HG02852 (cell line): ENCODE data around the gene FAM89B.

ENCODE experiments used
- ATAC-seq: cut with Tn5 transposase; IDR thresholded peaks from one replicate; pipeline ENCODE4 v1.9.1; 2021; ENCODE audit warnings: mild to moderate bottlenecking, moderate library complexity; ENCODE audit not compliant: unreplicated experiment

FAM89B gene

DNA sequence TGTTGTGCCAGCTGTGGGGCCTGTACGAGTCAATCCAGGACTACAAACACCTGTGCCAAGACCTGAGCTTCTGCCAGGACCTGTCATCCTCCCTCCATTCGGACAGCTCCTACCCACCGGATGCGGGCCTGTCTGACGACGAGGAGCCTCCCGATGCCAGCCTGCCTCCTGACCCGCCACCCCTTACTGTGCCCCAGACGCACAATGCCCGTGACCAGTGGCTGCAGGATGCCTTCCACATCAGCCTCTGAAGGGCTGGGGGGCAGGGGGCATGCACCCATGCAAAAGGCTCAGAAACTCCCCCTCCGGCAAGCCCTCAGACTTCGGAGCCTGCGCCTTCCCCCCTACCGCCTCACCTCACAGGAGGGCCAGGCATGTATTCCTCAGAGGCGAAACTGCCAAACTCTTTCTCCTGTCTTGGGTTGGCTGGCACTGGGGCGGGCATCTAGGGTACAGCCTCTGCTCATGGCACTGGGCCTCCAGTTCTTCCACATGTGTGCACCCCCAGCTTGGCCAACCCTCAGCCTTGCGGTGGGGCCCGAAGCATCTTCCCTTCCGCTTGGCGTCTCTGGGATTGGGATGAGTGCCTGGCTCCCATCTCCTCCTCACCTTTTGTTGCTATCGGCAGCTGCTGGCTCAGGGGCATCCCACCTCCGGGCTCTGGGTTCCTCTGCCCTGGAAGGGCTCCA, 1.2 kb downstream of the FAM89B start:
- ATAC-seq, result no peak

DNA sequence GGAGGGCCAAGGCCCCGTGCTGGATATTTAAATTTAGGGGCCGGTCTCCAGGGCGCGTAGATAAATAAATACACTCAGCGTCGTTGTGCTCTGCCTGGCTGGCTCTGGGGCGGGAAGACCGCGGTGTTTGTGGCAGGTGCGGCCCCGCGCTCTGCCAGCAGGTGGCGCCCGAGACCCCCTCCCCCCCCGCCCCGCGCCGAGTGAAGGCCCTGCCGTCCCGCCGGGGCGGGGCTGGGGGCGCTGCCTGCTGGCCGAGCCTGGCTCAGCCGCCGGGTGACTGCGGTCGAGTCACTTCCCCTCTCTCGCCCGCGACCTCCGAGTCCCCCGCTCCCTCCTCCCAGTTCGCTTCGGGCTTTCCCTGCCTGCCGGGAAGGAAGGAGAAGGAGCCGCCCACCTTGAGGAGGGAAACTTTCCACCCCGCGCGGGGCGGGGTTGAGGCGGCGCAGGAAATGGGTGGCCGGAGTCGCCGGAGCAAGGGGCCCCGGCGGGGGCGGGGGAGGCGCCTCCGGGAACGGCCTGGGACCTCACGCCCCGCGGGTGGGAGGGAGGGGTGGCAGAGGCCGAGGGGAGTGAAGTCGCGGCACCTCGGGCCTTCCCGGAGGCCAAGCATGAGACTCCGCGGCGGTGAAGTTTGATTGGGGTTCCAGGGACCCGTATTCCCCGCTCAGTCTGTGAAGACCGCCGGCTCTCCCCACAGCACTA, 1.9 kb downstream of the FAM89B start:
- peak; percentile 23 for ATAC-seq

DNA sequence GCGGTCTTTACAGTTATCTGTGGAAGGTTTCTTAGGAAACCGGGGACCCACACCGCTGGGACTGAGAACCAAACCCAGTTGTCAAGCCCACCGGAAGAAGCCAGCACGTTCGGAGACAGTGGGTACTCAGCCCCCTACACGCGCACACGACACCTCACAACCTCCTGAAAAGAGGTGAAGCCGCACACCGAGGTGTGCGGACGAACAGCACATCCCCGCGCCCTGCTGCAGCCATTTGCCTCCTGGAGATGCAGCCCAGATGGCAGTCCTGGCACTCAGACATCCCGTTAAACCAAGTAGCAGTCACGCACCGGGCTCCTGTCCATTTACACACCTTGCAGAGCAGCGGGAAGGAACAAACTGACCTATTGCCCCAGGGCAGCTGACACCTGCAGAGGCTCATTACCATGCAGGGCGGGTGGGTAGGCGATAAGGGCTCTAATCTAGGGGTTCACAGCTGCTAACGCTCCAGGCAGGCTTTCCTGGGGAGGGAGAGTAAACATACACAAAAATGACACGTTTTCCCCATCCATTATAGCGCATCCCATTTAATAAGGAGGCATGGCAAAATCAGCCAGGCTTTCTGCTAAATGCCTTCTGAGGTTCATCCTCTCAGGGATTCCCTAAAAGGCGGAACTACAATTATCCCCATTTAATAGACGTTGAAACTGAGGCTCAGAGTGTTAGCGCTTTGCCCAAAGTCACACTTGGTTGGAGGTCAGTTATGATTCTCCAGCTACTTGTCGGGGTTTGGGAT, 2.7 kb downstream of the FAM89B start:
- no peak for ATAC-seq

DNA sequence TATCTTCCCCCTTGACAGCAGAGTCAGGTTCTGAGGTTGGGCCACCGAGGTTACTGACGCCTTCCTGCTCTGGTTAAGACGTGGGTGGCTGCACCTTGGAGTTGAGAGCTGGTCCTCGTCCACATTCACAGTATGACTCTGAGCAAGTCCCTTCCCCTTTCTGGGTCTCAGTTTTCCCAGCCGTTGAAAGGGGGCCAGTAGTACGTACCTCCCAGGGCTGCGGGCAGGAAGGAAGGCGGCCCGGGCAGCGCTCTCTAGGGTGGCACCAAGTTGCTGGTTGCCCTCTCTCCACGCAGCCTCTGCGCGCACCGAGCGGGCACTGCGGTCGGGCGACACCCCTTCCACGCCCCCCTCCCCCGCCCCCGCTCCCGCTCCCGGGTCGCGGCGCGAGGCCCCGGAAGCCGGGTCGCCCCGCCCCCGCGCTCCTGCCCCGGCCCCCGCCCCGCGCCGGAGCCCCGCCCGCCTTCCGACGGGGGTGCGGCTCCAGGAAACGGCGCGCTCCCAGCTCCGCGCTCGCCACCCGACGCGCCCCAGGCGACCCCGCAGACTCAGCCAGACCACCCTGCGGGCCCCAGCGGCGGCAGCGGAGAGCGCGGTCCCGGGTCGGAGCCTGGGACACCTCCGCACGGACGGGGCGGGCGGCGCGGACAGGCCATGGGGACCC, 3.4 kb downstream of the FAM89B start, which contains the start of gene EHBP1L1:
EHBP1L1 (plus strand) TSS at position 486 of the 664 bp plus-strand sequence. CDS start 250 bp downstream, outside the sequence.
- ATAC-seq, result peak; percentile 27

DNA sequence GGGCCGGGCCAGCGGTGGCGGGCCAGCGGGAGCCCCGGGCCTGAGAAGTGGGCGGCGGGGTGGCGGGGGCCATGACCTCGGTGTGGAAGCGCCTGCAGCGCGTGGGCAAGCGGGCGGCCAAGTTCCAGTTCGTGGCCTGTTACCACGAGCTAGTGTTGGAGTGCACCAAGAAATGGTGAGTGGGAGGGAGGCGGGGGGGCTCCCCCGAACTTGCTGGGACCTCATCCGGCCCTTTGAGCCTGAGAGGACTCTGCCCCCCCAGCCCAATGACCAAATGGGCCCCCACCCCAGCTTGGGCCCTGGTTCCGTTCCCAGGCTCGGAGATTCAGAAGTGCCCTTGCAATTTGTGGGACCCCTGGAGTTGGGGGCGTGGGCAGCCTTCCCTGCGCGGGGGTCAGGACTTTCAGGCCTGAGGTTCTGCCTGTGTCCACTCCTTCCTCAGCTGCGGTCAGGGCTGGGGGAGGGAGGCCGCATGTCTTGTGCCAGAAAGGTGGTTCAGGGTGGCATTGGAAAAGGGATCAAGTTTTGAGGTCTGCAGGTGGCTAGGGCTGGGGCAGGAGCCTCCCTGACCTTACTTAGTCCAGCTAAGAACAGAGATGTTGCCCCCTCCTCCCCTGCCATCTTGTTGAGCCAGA, 4.0 kb downstream of the FAM89B start:
- no peak for ATAC-seq

DNA sequence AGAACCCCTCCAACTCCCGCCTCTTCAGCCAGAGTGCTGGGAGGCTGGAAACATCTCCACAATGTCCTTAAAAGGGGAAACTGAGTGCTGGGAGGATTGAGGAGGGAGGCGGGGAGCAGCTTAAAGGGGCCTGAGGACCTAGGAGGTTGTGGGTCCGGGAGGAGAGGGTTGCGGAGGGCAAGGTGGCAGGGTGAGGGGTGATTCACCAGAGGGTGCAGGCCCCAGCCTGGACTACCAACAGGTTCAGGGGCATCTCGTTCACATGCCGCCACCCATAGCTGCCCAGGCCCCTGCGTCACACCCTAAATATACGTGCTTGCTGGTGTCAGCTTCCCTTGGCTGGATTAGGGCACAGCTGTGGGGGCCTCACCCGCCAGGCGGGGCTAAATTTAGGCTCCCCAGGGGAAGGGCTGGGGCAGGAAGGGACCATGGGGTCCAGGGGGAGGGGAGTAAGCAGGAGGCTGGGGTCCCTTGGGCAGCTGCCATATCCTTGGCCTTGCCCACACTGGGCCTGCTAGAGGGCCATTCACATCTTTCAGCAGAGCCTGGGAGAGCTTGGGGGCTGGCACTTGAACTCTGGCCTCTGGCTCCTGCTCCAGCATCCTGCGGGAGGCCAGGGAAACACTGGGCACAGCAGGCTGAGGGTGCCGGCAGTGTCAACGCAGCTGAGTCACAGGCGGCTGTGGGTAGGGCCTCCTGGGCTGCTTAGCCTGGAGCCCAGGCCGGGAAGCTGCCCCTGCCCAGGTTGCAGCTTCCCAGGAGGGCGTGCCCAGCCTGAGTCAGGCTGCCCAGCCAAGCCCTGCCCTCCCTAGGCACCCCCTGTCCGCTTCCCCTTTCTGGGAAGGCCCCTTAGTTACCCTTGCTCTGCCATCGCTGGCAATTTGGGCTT, 4.8 kb downstream of the FAM89B start:
- ATAC-seq, result no peak

DNA sequence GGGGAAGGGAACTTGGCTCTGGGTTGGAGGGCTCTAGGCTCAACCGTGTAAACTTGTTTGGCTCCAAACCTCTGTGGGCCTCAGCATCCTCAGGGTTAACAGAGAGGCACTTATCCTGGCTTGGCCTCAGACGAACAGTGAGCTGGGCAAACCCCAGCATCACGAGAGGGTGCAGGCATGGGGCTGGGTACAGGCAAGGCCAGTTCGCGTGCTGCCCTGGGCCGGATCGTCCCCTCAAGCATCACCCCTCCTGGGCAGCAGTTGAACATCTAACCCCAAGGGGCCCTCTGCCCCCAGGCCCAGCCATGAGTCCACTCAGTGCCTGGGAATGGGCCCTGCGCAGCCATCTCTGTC, 5.4 kb downstream of the FAM89B start:
- no peak for ATAC-seq

DNA sequence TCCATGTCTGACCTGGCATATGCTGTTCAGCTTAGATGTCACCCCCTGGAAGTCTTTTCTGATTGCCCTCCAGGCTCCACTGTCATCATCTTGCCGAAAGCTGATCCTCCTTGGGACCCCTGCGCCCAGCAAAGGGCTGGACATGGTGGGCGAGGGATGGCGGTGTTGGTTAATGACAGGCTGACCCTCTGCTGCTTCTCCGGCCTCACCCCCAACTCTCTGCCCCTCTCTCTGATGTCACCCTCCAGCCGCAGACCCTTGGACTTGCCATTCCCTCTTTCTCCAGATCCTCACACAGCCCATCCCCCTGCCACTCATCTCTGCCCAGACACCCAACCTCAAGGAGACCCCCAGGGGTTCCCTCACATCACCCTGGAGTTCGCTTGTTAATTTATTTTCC, 5.8 kb downstream of the FAM89B start:
- no peak for ATAC-seq

DNA sequence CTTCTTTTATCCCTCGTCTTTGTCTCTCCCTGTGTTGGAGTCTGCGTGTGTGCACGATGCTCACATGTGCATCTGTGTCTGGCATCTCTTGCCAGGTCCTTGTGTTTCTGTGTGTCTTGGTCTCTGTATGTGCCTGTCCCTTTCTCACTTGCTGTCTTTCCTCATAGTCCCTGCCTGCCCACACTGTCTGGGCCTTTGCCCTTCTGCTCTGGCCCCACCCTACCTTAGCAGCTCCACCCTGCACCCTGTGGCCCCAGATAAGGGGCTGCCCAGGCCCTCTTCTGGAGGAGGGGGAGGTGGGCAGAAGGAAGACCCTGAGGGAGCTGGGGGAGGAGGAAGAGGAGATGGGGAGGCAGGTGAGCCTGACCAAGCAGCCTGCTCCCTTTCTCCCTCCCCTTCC, 6.3 kb downstream of the FAM89B start:
- no peak for ATAC-seq

DNA sequence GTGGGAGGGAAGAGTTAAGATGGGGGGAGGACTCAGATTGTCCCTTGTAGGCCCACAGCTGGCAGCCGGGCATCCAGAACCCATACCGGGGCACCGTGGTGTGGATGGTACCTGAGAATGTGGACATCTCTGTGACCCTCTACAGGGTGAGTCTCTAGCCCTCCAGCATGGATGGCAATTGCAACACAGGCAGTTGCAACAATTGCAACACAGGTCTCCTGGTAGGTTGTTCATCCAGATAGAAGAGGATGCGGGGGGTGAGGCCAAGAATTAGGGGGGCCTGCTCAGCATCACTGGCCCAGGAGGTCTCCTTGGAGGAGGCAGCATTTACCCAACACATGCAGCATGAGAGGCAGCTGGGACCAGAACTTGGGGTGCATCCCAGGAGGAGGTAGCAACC, 7.0 kb downstream of the FAM89B start:
- no peak for ATAC-seq

DNA sequence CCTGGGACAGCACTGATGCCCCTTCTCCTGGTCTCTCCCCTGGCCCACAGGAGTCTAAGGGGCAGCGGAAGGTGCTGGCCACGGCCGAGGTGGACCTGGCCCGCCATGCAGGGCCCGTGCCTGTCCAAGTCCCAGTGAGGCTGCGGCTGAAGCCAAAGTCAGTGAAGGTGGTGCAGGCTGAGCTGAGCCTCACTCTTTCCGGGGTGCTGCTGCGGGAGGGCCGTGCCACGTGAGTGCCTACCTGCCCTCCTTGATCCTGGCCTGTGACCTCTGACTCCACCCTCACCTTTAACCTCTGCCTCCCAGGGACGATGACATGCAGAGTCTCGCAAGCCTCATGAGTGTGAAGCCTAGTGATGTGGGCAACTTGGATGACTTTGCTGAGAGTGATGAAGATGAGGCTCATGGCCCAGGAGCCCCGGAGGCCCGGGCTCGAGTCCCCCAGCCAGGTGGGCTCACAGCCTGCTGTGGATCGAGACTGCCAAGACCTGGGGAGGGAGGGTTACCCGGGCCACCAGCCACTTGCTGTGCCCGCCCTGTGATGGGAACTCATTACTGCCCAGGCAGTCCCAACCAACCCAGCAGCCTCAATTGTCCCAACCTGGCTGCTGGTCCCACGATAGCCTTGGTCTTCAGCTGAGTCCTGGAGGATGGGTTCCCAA, 7.8 kb downstream of the FAM89B start:
- ATAC-seq, result no peak

DNA sequence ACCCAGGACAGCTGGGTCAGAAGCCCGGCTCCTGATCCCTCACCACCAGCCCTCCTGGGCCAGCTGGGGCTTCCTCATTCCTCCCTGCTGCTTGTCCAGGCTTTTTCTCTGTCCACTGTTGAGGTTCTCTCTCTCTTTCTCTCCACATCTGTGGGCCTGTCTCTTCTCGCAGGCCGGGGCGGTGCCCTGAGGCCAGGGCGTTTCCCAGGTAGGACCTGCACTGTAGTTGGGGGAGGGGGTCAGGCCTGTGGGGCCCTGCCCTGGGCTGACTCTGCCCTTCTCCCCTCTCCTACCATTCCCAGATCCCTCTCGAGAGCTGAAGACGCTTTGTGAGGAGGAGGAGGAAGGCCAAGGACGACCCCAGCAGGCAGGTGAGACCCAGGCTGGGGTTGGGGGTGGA, 8.4 kb downstream of the FAM89B start:
- no peak for ATAC-seq

DNA sequence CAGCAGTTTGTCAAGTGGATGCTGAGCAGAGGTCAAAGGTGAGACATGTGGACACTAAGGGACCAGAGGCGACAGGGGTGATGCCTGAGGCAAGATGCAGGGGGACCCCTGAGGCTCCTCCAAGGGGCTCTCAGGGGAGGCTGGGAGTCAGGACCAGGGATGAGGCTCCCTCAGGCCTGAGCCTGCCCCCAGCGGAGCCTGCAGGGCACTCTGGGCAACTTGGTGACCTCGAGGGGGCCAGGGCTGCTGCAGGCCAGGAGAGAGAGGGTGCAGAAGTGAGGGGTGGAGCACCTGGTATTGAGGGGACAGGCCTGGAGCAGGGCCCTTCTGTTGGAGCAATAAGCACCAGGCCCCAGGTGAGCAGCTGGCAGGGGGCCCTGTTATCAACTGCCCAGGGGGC, 9.6 kb downstream of the FAM89B start:
- ATAC-seq, result no peak

DNA sequence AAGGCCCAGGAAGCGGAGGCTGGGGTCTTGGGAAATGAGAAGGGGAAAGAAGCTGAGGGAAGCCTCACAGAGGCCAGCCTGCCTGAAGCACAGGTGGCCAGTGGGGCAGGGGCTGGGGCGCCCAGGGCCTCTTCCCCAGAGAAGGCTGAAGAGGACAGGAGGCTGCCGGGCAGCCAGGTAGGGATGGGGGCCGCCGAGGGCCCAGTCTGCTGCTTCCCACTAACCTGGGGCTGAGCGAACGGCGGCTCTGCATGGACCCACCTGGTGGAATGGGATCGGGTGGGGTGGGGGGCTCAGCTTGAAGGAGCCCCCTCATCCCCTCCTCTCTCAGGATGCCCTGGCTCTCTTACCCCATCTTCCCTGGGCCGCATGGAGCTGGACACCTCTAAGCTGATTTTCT, 11.3 kb downstream of the FAM89B start:
- ATAC-seq, result no peak

DNA sequence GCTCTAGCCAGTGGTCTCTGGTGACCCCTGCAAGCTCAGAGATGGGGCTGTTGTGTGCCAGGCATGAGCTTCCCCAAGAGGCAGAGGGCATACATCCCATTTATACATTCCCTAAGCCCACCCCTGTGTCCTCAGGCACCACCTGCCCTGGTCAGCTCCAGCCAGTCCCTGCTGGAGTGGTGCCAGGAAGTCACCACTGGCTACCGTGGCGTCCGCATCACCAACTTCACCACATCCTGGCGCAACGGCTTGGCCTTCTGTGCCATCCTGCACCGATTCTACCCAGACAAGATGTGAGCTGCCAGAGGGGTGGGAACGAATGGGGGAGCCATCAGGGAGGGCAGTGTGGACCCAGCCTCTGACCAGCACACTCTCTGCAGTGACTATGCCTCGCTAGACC, 11.8 kb downstream of the FAM89B start:
- no peak for ATAC-seq

DNA sequence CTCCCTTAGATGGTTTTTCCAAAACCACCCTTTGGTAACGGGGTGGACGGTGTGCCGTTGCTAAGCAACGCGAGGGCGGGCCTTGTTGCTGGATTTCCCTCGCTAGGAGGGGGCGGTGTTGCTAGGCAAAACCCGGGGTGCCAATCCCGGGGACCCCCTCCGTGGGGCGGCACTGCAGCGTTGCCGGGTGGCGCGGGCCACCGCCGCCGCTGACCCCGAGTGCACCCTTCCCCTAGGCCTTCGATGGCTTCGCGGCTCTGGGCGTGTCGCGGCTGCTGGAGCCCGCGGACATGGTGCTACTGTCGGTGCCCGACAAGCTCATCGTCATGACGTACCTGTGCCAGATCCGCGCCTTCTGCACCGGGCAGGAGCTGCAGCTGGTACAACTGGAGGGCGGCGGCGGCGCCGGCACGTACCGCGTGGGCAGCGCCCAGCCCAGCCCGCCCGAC, 12.4 kb downstream of the FAM89B start:
- no peak for ATAC-seq

DNA sequence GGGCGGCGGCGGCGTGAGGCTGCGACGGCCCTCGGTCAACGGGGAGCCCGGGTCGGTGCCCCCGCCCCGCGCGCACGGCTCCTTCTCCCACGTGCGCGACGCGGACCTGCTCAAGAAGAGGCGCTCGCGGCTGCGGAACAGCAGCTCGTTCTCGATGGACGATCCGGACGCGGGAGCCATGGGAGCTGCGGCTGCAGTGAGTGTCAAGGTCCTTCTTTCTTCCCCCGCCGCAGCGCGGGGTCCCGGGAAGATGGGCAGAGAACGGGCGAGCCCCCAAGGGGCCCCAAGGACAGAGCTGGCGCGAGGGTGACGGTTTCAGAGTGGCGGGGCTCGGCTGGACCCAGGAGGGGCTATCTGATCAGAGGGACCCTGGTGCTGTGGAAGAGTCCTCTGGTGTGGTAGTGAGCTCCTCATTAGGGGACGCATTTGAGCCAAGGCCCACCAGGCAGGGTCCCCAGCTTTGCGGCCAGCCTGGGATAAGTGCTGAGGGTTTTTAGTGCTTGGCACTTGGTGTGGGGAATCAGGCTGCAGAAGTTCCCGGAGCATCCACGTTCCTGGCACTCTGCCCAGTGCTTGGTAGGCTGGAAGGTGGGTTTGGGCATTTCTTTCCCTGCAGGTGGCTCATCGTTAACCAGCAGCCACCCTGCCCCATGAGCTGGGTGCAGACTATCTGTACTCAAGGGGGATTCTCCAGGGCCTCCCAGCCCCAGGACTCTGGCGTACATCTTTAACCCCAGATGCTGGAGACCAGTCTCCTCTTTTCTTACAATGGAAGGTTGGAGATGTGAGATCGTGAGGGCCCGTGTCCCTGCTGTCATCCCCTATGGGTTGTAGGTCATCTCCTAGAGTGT, 13.3 kb downstream of the FAM89B start:
- no peak for ATAC-seq

DNA sequence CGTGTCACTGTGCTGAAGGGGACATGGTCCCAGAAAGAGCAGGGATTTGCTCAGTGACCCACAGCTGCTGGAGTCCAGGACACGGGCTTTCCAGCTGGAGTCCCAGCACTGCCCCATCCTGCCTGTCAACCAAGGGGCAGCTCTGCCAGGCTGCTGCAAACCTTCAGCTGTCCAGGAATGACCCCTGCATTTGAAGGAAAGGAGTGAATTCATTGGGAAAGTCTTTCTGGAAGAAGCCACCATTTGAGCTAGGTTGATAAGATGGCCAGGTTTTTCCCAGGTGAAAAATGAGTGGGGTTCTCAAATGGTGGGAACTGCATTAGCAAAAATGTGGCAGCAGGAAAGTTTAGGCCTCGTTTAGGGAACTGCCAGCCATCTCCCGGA, 13.9 kb downstream of the FAM89B start:
- ATAC-seq, result no peak

DNA sequence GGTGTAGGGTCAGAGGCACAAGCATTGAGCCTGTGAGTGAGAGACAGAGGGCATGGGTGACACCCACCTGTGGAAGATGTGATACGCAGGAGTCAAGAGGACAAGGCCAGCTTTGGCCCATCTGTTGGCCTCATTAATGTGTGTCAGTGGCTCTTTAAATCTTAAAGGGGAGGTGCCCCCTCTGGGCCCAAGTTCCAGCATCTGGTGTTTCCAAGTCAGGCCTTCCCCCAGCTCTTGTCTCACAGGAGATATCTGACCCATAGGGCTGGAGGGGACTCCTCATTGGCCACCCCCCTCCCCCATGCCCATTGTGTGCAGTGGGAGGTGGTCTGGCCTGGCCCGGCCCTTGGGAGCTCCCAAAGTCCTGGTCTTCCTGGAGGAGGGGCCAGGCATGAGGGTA, 14.3 kb downstream of the FAM89B start:
- no peak for ATAC-seq
